ENCODE results near the gene NEIL1.

NEIL1 gene

GRCh38 chr15:75358771-75359536 is 12.1 kb downstream of the NEIL1 start:
- in situ Hi-C loops (cut with HindIII; ENCODE audit: low sequenced_read_pairs), result no loop called here
- no peak for TF ChIP-seq CTCF (IDR thresholded peaks at IDR 0.05; ENCODE audit: low read depth, low read length, missing control alignments)

GRCh38 chr15:75359537-75360250 is 12.9 kb downstream of the NEIL1 start:
- no peak overlapping the region for H3K4me3 ChIP-seq (ENCODE audit: low read depth, low read length)
- no peak for DNase-seq (ENCODE audit: low read depth)
- in situ Hi-C loops (cut with HindIII; ENCODE audit: low sequenced_read_pairs), result no loop called here
- TF ChIP-seq CTCF (IDR thresholded peaks at IDR 0.05; ENCODE audit: low read depth, low read length, missing control alignments), result no peak

More at GRCh38 chr15:75358771-75359536, 12.1 kb downstream of the NEIL1 start:
- H3K4me3 ChIP-seq (ENCODE audit: low read depth, low read length), result no peak overlapping the region
- DNase-seq (ENCODE audit: low read depth), result no peak

GRCh38 chr15:75360391-75360790 is 13.6 kb downstream of the NEIL1 start:
- in situ Hi-C loops (cut with HindIII; ENCODE audit: low sequenced_read_pairs), result no loop called here
- H3K4me3 ChIP-seq (ENCODE audit: low read depth, low read length), result no peak overlapping the region
- TF ChIP-seq CTCF (IDR thresholded peaks at IDR 0.05; ENCODE audit: low read depth, low read length, missing control alignments), result no peak
- no peak for DNase-seq (ENCODE audit: low read depth)

GRCh38 chr15:75360856-75361255 is 14.0 kb downstream of the NEIL1 start:
- DNase-seq (ENCODE audit: low read depth), result no peak
- in situ Hi-C loops (cut with HindIII; ENCODE audit: low sequenced_read_pairs), result no loop called here
- TF ChIP-seq CTCF (IDR thresholded peaks at IDR 0.05; ENCODE audit: low read depth, low read length, missing control alignments), result no peak
- H3K4me3 ChIP-seq (ENCODE audit: low read depth, low read length), result no peak overlapping the region

- no peak overlapping the region for H3K4me3 ChIP-seq (ENCODE audit: low read depth, low read length)
- DNase-seq (ENCODE audit: low read depth), result no peak
- in situ Hi-C loops (cut with HindIII; ENCODE audit: low sequenced_read_pairs), result no loop called here
- TF ChIP-seq CTCF (IDR thresholded peaks at IDR 0.05; ENCODE audit: low read depth, low read length, missing control alignments), result no peak
Observed at GRCh38 chr15:75361361-75361988, 14.6 kb downstream of the NEIL1 start.

- no peak for TF ChIP-seq CTCF (IDR thresholded peaks at IDR 0.05; ENCODE audit: low read depth, low read length, missing control alignments)
- DNase-seq (ENCODE audit: low read depth), result no peak
- in situ Hi-C loops (cut with HindIII; ENCODE audit: low sequenced_read_pairs), result no loop called here
- no peak overlapping the region for H3K4me3 ChIP-seq (ENCODE audit: low read depth, low read length)
Observed at GRCh38 chr15:75361989-75362641, 15.3 kb downstream of the NEIL1 start.
